GM19043 (cell line): ENCODE data around the gene RNF130.
"Not testable (repeated sequence)": the region's sequence is repeated elsewhere in the genome, so short reads cannot be mapped to it uniquely, and the experiment has no call there.

Source experiments
- ATAC-seq: cut with Tn5 transposase; IDR thresholded peaks from one replicate; pipeline ENCODE4 v1.9.1; 2021; ENCODE audit warnings: low read depth; ENCODE audit not compliant: unreplicated experiment

RNF130 gene

DNA sequence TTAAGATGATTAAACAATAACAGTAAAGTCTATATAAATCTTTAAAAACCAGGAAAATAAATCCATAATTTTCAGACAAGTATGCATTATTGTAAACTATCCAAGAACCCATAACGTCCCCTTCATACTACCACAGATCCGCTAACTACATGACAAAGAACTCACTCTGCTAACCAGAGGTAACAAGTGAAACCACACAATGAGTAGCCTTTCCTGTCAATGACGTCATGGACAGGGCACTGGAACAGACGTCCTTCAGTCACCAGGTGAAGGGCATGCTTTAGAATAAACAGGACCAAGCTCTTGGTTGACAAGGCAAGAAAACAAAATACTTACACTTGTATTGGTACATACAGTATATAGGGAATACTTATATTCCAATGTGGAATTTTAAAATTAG lies 45.2 kb downstream of the RNF130 start:
- ATAC-seq = no peak

DNA sequence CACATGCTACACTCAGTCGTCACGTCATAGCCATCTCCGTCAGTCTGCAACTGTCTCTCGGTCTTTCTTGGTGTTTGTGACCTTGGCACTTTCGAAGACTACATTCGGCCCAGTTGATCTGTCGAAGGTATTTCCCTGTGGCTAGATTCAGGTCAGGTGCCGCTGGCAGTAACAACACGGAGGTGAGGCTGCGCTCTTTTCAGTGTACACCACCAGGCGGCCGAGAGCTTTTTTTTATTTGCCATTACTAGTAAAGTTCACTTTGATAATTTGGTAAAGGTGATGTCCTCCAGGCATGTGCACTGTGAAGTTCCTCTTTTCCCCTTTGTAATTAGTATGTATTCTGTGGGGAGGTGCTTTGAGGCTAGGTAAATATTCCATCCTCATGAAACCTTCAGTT lies 49.7 kb downstream of the RNF130 start:
- ATAC-seq = no peak

DNA sequence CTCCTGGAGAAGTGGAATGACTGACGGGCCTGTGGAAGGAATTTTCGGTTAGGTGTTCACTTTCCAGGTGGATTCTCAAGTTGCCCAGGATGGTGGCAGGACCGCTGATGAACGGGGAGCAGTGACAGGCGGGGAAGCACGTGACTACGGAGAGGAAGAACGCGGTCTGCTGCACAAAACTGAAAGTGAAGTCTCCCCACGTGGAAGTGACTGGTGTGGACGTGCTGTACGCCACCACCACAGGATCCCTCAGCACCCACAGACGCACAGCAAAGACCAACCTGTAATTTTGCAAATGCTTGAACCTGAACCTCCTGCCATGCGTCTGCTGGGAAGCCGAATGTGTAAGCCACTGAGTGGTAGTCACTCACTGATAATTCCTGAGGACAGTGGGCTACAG lies 51.4 kb downstream of the RNF130 start:
- ATAC-seq = no peak

DNA sequence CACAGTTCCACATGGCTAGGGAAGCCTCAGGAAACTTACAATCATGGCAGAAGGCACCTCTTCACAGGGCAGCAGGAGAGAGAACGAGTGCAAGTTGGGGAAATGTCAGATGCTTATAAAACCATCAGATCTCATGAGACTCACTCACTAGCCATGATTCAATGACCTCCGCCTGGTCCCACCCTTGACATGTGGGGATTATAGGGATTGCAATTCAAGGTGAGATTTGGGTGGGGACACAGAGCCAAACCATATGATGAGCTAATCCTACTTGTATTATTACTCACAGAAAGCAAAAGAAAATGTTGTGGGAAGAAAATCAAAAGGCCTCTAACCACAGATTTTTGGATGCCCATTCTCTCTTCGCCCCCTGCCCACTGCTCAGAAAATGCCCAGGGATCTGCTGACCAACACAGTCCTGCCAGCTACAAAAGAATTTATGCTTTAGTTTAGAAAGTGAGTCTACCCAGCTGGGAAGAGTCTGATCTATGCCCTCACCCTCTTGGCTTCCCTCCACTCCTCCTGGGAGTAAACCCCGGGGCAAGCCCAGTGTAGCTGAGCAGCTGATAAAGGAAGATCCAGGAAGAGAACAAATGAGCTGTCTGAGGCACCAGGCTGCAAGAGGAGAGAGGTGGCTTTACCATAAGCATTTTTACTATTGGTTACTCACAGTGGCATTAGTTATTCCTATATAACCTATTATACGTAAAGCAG lies 53.1 kb downstream of the RNF130 start:
- no peak for ATAC-seq

DNA sequence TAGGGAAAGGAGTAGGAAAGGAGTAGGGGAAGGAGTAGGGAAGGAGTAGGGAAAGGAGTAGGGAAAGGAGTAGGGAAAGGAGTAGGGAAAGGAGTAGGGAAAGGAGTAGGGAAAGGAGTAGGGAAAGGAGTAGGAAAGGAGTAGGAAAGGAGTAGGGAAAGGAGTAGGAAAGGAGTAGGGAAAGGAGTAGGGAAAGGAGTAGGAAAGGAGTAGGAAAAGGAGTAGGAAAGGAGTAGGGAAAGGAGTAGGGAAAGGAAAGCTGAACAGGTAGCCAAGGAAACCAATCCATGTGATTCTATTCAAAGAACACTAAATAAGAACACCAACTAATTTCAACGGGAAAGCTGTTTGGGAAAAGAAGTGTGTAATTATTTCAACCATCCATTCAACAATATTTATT lies 56.0 kb downstream of the RNF130 start:
- ATAC-seq = not testable (repeated sequence)

DNA sequence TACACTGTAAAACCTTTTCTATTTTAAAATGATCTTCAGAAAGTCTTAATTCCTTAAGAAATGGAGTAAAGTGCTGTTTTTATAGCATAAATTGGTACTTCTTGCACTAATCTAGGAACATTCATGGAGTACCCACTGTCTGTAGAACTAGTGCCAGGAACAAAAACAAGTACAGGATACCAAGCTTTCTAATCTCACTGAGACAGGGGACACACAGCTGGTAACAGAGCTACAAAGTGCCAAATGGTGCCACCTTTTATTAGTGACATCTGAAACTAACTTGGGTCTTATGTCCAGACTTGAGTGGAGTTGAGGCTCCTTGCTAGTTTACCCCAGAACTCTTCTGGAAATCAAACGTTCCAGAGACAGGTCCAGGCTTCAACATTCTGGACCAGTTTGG lies 57.9 kb downstream of the RNF130 start:
- no peak for ATAC-seq

DNA sequence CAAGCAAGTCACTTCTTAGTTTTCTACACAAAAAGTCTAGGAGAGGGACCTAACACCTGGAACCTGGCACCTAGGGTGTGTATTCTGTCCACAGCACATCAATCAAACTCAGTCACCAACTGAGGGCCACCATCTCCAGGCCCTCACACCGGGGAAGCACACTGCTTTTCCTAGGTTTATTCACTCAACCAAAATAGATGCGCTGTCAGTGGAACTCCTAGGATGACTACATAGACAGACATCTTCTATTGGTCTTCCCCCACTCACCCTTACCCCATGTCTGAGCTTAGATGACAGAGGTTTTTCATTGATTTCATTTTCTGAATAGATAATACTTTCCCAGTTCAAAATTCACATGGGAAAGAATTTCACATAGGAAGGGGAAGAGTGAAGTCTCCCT lies 59.2 kb downstream of the RNF130 start:
- no peak for ATAC-seq

DNA sequence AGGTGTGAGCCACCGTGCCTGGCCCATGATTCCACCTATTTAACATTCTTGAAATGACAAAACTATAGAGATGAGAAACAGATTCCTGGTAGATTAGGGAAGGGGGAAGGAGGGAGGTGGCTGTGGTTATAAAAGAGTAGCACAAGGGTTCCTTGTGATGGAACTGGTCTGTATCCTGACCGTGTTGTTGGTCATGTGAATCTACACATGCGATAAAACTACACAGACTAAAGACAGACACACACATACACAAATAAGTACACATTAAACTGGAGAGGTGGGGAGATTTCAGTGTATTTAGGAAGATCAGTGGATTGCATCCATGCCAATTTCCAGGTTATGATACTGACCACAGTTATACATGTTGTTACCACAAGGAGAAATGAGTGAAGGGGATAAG lies 60.9 kb downstream of the RNF130 start:
- no peak for ATAC-seq

DNA sequence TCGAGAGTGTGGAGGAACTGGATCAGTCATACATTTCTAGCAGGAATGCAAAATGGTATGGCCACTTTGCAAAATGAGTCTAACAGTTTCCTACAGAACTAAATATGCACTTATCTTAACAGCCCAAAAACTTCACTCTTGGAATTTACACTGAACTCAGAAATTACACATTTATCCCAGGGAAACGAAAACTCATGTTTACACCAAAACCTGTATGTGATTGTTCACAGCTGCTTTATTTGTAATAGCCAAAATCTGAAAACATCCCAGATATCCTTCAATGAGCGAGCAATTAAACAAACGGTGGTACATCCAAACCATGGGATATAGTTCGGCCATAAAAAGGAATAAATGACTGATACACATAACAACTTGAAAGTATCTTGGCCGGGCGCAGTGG lies 62.0 kb downstream of the RNF130 start:
- no peak for ATAC-seq

DNA sequence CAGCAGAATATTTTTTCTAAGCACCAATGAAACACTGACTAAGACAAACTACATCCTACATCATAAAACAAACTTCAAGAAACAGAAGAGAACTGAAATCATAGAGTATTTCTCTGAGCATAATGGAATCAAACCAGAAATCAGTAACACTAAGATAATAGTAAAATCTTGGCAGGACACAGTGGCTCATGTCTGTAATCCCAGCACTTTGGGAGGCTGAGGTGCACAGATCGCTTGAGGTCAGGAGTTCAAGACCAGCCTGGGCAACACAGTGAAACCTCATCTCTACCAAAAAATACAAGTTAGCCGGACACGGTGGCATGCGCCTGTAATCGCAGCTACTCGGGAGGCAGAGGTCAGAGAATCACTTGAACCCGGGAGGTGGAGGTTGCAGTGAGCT lies 63.1 kb downstream of the RNF130 start:
- no peak for ATAC-seq

DNA sequence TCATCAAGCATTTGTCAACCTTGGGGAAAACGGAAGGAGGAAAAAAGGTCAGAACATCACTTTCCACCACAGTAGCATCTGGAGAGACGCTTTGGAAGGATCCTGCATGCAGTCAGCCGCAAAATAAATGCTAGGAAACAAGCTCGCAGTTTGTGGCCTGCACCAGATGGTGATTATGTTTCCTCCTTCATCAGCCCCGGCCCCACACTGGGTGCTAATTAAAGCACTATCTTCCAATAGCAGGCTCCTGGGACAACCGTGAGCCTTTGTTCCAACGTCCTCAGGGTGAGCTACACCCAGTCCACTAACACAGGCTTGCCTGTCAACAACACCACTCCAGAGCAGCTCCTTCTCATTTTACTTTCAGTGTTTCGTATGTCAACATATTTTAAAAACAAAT lies 64.0 kb downstream of the RNF130 start:
- no peak for ATAC-seq

DNA sequence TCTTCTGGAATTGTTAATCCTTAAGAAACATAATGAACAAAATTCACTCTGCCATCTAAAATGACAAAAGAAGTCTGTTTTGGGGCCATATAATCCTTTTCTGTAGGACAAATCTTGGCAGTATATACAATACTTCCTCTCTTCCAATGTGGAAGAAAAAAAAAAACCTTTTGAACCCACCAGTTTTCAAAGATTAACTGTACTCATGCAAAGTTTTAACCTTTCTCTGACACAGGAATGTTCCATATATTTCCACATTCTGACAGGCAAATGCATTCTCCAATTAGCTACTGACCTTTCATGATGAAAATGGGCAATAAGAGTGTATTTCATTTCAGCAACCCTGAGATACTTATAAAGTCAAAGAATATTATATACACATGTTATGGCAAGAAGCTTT lies 65.4 kb downstream of the RNF130 start:
- ATAC-seq = no peak

DNA sequence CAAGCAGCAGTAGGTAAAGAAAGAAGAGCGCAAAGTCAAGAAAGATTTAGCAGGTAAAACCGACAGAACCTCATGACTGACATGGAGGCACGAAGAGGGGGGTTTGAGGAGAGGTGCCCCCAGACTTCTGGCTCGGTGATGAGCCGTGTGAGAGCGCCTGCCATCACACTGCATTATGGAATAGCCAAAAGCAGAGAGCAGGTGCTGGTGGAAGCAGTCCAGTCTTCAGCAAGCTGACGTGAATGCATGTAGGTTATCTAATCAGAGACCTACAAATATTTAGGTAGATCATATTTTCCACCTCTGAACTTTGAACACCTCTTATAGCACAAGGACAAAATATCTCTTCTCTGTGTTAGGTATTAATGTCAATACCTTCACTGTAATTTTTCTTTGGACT lies 68.4 kb downstream of the RNF130 start:
- no peak for ATAC-seq

DNA sequence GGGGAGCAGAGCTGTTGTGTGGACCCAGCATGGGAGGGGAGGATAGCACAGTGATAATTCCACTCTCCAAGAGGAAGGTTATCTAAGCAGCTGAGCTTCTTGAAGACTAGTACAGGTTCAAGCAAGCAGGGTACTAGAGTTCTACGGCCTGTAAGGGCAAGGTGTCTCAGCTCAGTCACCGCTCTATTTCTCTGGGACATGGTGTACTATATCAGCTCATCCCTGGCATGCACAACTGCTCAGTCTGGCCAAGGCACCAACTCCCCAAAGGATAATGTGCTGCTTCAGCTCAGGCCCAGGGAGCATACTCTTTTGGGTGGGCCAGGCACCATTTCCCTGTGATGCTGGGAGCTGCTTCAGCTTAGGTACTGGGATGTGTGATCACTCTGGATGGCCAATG lies 69.8 kb downstream of the RNF130 start:
- ATAC-seq = no peak

DNA sequence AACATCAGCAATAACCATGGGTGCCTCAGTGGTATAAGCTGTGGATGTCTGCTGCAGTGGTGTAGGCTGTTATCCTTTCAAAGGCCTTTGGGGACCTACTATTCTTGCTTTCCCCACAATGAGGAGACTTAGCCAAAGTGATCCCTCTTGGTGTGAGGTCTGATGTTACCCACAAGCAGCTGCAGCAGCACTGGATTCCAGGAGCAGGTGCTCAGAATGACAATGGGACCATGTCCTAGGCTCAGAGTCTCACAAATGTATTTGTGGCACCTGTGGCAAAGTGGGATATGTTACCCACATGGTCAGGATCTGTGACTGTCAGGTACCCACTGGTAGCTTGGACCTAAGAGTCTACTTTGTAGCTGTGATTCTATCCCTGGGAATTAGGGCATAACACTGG lies 70.4 kb downstream of the RNF130 start:
- no peak for ATAC-seq

DNA sequence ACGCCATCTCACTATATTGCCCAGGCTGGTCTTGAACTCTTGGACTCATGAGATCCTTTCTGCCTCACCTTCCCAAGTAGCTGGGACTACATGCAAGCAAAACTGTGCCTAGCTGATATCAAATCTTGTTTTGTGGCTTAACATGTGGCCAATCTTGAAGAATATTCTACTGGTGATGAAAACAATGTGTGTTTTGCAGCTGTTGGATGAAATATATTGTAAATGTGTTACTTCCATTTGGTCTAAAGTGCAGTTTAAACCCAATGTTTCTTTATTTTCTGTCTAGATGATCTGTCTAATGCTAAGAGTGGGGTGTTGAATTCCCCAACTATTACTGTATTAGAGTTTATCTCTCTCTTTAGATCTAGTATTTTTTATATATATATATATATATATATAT lies 73.1 kb downstream of the RNF130 start:
- ATAC-seq = no peak

DNA sequence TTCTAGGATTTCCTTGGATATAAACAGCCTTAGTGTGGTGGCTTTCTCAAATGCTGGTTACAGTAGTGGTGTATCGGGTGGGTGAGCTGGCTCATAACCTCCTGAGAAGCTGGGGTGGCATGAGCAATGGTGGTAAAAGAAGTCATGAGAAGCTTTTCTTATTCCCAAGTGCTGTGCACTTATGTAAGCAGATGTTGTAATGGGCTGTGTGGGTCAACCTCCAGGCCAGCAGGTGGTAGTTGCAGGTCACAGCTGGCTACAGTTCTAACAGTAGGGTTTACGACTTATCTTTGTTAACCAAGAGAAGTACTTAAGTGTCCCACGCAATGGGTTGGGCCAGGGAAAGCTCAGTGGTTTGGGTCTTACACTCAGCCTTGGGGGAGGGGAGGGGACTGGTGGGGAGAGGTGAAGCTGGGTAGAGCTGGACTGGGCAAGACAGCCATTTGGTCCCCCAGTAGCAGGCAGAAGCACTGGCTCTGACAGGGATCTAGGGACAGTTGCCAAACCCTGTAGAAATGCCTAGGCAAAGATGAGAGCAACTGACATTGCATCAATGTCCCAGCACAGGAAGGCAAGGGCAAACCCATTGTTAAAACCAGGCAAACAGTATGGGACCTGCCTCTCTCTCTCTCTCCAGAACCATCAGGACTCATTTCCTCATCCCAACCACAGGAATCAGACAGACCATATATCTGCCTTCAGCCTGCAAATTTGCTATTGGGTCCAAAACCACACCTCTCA lies 76.8 kb downstream of the RNF130 start:
- no peak for ATAC-seq

DNA sequence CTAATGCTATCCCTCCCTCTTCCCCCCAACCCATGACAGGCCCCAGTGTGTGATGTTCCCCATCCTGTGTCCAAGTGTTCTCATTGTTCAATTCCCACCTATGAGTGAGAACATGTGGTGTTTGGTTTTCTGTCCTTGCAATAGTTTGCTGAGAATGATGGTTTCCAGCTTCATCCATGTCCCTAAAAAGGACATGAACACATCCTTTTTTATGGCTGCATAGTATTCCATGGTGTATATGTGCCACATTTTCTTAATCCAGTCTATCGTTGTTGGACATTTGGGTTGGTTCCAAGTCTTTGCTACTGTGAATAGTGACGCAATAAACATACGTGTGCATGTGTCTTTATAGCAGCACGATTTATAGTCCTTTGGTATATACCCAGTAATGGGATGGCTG lies 78.7 kb downstream of the RNF130 start:
- ATAC-seq = not testable (repeated sequence)

DNA sequence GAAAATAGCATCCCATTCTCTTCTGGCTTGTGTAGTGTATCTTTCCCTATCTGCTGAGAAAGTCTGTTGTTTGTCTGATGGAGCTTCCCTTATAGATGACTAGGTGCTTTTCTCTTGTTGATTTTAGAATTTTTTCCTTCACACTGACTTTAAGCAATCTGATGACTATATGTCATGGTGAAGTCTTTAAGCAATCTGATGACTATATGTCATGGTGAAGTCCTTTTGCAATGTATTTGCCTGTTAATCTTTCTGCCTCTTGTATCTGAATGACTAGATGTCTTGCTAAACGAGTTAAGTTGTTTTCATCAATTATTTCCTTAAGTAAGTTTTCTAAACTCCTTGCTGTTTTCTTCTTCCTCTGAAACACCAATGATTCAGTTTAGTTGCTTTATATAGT lies 80.5 kb downstream of the RNF130 start:
- no peak for ATAC-seq

DNA sequence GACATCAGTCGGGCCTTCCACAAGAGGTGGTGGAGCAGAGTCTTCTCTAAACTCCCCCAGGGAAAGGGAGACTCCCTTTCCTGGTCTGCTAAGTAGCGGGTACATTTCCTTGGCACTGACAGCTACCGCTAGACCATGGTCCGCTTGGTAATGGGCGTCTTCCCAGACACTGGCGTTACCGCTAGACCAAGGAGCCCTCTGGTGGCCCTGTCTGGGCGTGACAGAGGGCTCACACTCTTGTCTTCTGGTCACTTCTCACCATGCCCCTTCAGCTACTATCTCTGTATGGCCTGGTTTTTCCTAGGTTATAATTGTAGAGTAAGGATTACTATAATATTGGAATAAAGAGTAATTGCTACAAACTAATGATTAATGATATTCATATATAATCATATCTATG lies 81.0 kb downstream of the RNF130 start:
- ATAC-seq = not testable (repeated sequence)

DNA sequence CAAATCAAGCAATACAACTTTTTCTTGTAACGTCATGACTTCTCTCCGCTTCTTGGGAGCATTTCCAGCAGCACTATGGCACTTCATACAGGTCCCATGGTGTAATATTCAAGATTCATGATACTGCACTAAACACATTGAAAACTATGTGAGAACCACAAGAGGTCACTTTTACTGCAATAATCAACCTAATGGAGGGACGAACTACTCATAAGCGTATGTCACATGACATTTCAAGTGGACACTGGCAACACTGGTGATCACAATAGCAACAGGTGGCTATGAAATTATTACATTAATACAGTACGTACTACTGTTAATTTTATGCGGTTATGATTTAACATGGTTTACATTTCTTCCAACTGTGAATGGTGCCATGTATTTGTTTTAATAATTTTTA lies 85.2 kb downstream of the RNF130 start:
- ATAC-seq = no peak

DNA sequence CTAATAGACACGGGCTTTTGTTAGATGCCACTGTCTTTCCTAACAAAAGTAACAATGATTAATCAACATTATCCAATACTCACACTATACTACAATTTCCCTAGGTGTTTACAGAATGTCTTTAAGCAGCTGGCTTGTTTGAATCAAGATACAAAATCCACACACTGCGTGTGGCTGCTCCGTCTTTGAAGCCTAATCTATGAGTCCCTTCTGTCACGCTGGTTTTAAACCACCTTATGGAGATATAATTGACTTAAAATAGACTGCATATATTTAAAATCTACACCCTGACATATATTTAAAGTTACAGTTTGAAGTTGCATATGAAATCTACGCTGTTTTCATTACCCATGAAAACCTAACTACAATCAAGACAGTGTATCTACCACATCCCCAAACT lies 89.9 kb downstream of the RNF130 start:
- no peak for ATAC-seq
